Loucy (cell line): Measurements from ENCODE around the gene RTCB.

Experiments used
- H2AFZ ChIP-seq: fragments of 200-600 bp; sonication (generic); 2 replicates; pipeline ENCODE4 v1.6.0; 2016; ENCODE audit warnings: antibody characterized with exemption, mild to moderate bottlenecking, low read length, moderate library complexity
- H3F3A ChIP-seq: fragments of 200-600 bp; 2 replicates; pipeline ENCODE4 v1.6.0; 2016; ENCODE audit warnings: antibody characterized with exemption, low read depth, mild to moderate bottlenecking
- H3K27me3 ChIP-seq: fragments of 200-600 bp; sonication (generic); 2 replicates; pipeline ENCODE4 v1.6.1; 2014; ENCODE audit warnings: low read length, mild to moderate bottlenecking; ENCODE audit not compliant: insufficient read depth, poor library complexity, severe bottlenecking
- H3K36me3 ChIP-seq: fragments of 200-600 bp; sonication (generic); 2 replicates; pipeline ENCODE4 v1.6.1; 2016; ENCODE audit warnings: low read length; ENCODE audit not compliant: insufficient read depth
- H3K4me1 ChIP-seq: fragments of 200-600 bp; sonication (generic); 2 replicates; pipeline ENCODE4 v1.5.1; 2014; ENCODE audit warnings: low read length, mild to moderate bottlenecking; ENCODE audit not compliant: insufficient read depth, poor library complexity, severe bottlenecking
- H3K4me2 ChIP-seq: fragments of 200-600 bp; sonication (generic); 2 replicates; pipeline ENCODE4 v1.6.0; 2014; ENCODE audit warnings: antibody characterized with exemption, low read length, low read depth, mild to moderate bottlenecking; ENCODE audit not compliant: poor library complexity, severe bottlenecking
- H3K4me3 ChIP-seq: fragments of 200-600 bp; sonication (generic); 2 replicates; pipeline ENCODE4 v1.5.1; 2014; ENCODE audit warnings: low read length, mild to moderate bottlenecking, mixed read lengths; ENCODE audit not compliant: poor library complexity, severe bottlenecking
- H3K79me2 ChIP-seq: fragments of 200-600 bp; sonication (generic); 2 replicates; pipeline ENCODE4 v1.6.1; 2014; ENCODE audit warnings: low read length; ENCODE audit not compliant: insufficient read depth
- H3K9ac ChIP-seq: fragments of 200-600 bp; sonication (generic); 2 replicates; pipeline ENCODE4 v1.6.0; 2014; ENCODE audit warnings: mild to moderate bottlenecking, low read depth, low read length, moderate library complexity; ENCODE audit not compliant: poor library complexity, severe bottlenecking
- H3K9me2 ChIP-seq: fragments of 200-600 bp; sonication (generic); replicated peaks from 2 replicates; pipeline ENCODE4 v1.6.1; 2016; ENCODE audit warnings: low read depth, low read length, mixed read lengths
- H3K9me3 ChIP-seq: fragments of 200-600 bp; sonication (generic); 2 replicates; pipeline ENCODE4 v1.6.1; 2014; ENCODE audit warnings: mild to moderate bottlenecking, antibody characterized with exemption, low read length, low read depth; ENCODE audit not compliant: insufficient read depth
- H4K20me1 ChIP-seq: fragments of 200-600 bp; sonication (generic); 2 replicates; pipeline ENCODE4 v1.6.0; 2014; ENCODE audit warnings: antibody characterized with exemption, low read length, mild to moderate bottlenecking; ENCODE audit not compliant: insufficient read depth, poor library complexity, severe bottlenecking
- CTCF ChIP-seq: fragments of 200-600 bp; sonication (generic); conservative IDR thresholded peaks from 2 replicates; pipeline ENCODE4 v1.5.1; 2014; ENCODE audit warnings: mild to moderate bottlenecking, antibody characterized with exemption, low read length
- EZH2phosphoT487 ChIP-seq: fragments of 200-600 bp; IDR thresholded peaks from 2 replicates; pipeline ENCODE4 v1.6.1; 2018; ENCODE audit warnings: antibody characterized with exemption, mild to moderate bottlenecking, moderate library complexity, borderline replicate concordance

The RTCB gene

GRCh38 chr22:32426881-32427280 lies 14.8 kb upstream of the RTCB start:
- Histone ChIP-seq H2AFZ (no peak overlapping the region), H3F3A (no peaks in the 10 kb centered on the region), H3K79me2 (no peaks in the 10 kb centered on the region), H3K4me3 (no peak overlapping the region), H3K27me3 (peaks cover 1% of the 10 kb centered on the region), H3K4me1 (no peaks in the 10 kb centered on the region), H3K36me3 (no peaks in the 10 kb centered on the region), H3K4me2 (no peak overlapping the region), H4K20me1 (no peaks in the 10 kb centered on the region), H3K9me3 (no peaks in the 10 kb centered on the region), H3K9me2 (no peaks in the 10 kb centered on the region), H3K9ac (no peak overlapping the region)
- TF ChIP-seq CTCF (no peak), EZH2phosphoT487 (no peak)

GRCh38 chr22:32423664-32424063 lies 11.6 kb upstream of the RTCB start:
- no peaks in the 10 kb centered on the region for H3K9me3 ChIP-seq
- no peaks in the 10 kb centered on the region for H4K20me1 ChIP-seq
- H2AFZ ChIP-seq, result no peak overlapping the region
- no peak overlapping the region for H3K9ac ChIP-seq
- TF ChIP-seq CTCF (no peak), EZH2phosphoT487 (no peak)
- H3K27me3 ChIP-seq, result peaks cover 4% of the 10 kb centered on the region
- H3K4me3 ChIP-seq, result no peak overlapping the region
- H3K9me2 ChIP-seq, result no peaks in the 10 kb centered on the region
- H3K4me2 ChIP-seq, result no peak overlapping the region
- H3K4me1 ChIP-seq, result no peaks in the 10 kb centered on the region
- H3K79me2 ChIP-seq, result no peaks in the 10 kb centered on the region
- H3K36me3 ChIP-seq, result no peaks in the 10 kb centered on the region
- H3F3A ChIP-seq, result no peaks in the 10 kb centered on the region

GRCh38 chr22:32422062-32422461 lies 10.0 kb upstream of the RTCB start:
- no peak overlapping the region for H3K4me2 ChIP-seq
- no peaks in the 10 kb centered on the region for H3K4me1 ChIP-seq
- peaks cover 4% of the 10 kb centered on the region for H3K27me3 ChIP-seq
- TF ChIP-seq CTCF (no peak), EZH2phosphoT487 (no peak)
- no peak overlapping the region for H3K4me3 ChIP-seq
- no peaks in the 10 kb centered on the region for H3F3A ChIP-seq
- H3K9me2 ChIP-seq, result no peaks in the 10 kb centered on the region
- no peak overlapping the region for H2AFZ ChIP-seq
- no peaks in the 10 kb centered on the region for H4K20me1 ChIP-seq
- no peaks in the 10 kb centered on the region for H3K36me3 ChIP-seq
- H3K9me3 ChIP-seq, result no peaks in the 10 kb centered on the region
- H3K9ac ChIP-seq, result no peak overlapping the region
- no peaks in the 10 kb centered on the region for H3K79me2 ChIP-seq
